ENCODE measurements around the gene BLOC1S2.
"Not testable (repeated sequence)": the region's sequence is repeated elsewhere in the genome, so short reads cannot be mapped to it uniquely, and the experiment has no call there.

The BLOC1S2 gene

GRCh38 chr10:100291356-100291755 lies 4.9 kb upstream of the BLOC1S2 start:
- DNase-seq (ENCODE audit: low spot score) = no peak

GRCh38 chr10:100289641-100290040 lies 3.2 kb upstream of the BLOC1S2 start:
- no peak for DNase-seq (ENCODE audit: low spot score)

- DNase-seq (ENCODE audit: low spot score) = no peak
These were observed 1.7 kb upstream of the BLOC1S2 start for GRCh38 chr10:100288196-100288595.

DNA sequence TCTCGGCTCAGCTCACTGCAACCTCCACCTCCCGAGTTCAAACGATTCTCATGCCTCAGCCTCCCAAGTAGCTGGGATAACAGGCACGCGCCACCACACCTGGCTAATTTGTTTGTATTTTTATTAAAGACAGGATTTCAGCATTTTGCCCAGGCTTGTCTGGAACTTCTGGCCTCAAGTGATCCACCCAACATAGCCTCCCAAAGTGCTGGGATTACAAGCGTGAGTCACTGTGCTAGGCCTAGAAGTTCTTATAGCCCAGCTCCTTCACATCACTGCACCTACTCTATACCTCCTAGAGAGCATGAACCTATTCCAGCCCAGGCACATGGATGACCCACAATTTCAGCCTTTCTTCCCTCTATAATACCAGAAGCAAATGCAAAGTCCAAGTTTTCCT lies 1.3 kb upstream of the BLOC1S2 start:
- DNase-seq (ENCODE audit: low spot score) = no peak

DNA sequence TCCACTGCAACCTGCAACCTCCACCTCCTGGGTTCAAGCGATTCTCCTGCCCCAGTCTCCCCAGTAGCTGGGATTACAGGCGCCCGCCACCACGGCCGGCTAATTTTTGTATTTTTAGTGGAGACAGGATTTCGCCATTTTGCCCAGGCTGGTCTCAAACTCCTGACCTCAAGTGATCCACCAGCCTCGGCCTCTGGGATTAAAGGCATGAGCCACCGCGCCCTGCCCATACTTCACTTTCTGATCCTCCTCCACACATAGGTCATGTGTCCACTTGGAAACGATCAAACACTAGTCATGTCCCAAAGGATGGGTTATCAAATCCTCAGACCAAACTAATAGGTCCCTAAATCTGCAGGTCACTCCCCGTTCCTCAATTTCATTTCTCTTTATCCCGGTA lies 1.2 kb downstream of the BLOC1S2 start:
- not testable (repeated sequence) for DNase-seq (ENCODE audit: low spot score)

DNA sequence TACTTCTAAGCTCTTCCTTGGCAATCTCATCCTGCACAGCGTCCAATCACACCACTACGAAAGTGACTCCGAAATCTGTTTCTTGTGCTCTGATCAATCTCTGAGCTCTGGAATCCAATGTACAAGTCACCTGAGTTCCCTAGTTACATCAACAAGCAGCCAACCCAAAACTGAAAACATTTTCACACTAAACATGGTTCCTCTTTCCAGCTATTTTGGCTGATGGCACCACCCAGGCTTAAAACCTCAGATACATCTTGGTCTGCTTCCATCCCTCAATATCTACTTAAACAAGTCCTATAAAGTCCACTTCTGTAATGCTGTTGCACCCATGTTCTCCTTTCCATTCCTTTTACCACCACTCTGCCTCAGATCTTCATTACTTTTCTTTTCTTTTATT lies 3.6 kb downstream of the BLOC1S2 start:
- DNase-seq (ENCODE audit: low spot score) = no peak

DNA sequence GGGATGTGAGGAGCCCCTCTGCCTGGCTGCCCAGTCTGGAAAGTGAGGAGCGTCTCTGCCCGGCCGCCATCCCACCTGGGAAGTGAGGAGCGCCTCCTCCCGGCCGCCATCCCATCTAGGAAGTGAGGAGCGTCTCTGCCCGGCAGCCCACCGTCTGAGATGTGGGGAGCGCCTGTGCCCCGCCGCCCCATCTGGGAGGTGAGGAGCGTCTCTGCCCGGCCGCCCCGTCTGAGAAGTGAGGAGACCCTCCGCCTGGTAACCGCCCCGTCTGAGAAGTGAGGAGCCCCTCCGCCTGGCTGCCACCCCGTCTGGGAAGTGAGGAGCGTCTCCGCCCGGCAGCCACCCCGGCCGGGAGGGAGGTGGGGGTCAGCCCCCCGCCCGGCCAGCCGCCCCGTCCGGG lies 9.5 kb downstream of the BLOC1S2 start:
- DNase-seq (ENCODE audit: low spot score) = not testable (repeated sequence)

- DNase-seq (ENCODE audit: low spot score) = peak; percentile 89
These were observed 19.0 kb downstream of the BLOC1S2 start, which contains the start of gene CWF19L1 for GRCh38 chr10:100267239-100268104. Gene CWF19L1, minus strand, starts transcription at chr10:100267638. Its CDS starts 45 bp downstream, at chr10:100267593.

DNA sequence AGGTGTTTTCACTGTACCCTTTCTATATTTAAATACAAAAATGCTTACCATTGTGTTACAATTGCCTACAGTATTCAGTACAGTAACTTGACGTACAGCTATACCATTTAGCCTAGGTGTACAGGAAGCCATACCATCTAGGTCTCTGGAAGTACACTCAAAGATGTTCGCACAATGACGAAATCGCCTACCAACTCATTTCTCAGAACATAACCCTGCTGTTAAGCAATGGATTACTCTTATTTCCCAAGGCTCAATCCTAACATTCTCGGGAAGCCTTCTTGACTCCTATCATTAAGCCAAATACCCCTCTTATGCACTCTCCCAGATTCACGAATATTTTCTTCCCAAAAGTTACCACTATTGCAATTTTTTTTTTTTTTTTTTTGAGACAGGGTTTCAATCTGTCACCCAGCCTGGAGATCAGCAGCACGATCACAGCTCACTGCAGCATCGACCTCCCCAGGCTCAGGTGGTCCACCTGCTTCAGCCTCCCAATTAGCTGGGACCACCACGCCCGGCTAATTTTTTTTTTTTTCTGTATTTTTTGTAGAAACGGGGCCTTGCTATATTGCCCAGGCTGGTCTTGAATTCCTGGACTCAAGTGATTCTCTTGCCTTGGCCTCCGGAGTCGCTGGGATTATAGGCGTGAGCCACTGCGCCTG lies 20.5 kb downstream of the BLOC1S2 start:
- DNase-seq (ENCODE audit: low spot score) = no peak

DNA sequence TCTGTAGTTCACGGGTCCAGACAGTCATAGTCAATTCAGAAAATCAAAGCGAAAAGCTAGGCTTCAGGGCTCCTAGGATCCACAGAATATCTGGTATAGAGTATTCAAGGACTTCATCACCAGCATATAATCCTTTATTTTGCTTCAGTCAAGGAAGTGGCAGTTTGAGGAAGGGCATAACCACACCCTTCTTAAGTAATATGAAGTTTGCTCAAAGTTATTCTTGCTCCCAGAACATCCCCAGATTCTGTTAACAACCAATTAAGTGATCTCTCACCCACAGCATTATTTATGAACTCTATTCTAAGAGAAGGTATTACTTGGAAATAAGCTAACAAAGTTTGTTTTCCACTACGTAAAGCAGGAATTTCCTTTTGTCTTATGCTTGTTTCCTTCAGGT lies 32.3 kb downstream of the BLOC1S2 start:
- DNase-seq (ENCODE audit: low spot score) = no peak

DNA sequence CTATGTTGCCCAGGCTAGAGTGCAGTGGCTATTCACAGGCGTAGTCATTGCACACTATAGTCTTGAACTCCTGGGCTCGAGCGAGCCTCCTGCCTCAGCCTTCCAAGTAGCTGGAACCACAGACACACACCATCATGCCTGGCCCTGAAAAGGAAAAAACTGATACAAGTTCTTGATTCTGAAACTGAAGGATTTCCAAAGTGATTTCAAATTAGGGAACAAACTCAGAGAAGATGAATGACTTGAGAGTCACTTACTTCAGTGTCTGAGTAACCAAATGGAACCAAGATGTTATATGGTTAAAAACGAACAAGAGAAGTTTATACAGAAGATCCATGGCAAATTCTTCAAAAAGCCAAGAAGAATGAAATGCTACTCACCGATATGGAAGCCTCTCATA lies 33.4 kb downstream of the BLOC1S2 start:
- no peak for DNase-seq (ENCODE audit: low spot score)

- no peak for DNase-seq (ENCODE audit: low spot score)
These were observed 37.7 kb downstream of the BLOC1S2 start for GRCh38 chr10:100248820-100249219.

DNA sequence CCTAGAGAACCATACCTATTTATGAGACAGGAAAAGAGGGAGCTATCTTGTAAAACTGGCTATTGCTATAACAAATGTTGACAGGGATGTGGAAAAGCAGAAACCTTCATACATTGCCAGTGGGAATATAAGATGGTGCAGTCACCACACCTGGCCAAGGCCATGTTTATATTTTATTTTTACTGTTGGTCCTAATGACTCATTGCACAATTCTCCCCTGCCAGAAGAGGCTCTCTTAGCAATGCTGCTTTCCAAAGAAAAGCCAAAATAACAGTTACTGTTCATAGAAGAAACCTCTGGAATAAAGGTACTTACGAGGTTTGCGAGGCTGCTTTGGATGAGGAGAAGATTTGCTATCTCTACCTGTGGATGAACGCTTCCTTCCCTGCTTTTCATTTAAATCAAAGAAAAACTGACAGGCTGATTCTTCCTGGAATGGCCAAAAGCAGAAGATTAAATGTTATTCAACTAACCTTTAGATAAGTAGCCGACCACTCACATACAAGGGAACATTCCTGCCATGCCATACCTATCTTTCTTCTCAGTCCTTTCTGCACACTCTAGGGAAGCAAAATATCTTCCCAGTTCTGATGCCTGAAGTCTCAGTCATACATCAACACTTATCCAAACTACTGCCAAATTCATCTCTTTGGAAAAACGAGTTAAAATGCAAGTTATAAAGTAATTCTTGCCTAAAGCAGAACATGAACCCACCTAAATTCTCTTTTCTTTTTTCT lies 40.8 kb downstream of the BLOC1S2 start:
- DNase-seq (ENCODE audit: low spot score) = no peak

- DNase-seq (ENCODE audit: low spot score) = no peak
These were observed 46.6 kb downstream of the BLOC1S2 start for GRCh38 chr10:100239851-100240250.

DNA sequence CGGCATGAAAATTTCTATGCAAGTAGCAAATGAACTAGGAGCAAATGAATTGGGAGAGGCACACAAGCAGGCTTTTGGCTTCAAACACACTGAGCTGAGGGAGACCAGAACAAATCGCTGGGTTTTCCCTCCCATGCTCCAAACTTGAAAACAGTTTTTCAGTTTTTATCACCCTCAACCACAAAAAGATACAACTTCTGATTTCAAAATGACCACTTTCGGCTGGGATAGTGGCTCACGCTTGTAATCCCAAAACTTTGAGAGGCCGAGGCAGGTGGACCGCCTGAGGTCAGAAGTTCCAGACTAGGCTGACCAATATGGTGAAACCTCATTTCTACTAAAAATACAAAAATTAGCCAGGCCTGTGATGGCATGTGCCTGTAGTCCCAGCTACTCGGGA lies 48.1 kb downstream of the BLOC1S2 start:
- DNase-seq (ENCODE audit: low spot score) = no peak

GRCh38 chr10:100232101-100232500 lies 54.4 kb downstream of the BLOC1S2 start:
- DNase-seq (ENCODE audit: low spot score) = no peak

- DNase-seq (ENCODE audit: low spot score) = no peak
These were observed 56.6 kb downstream of the BLOC1S2 start for GRCh38 chr10:100229819-100230422.

DNA sequence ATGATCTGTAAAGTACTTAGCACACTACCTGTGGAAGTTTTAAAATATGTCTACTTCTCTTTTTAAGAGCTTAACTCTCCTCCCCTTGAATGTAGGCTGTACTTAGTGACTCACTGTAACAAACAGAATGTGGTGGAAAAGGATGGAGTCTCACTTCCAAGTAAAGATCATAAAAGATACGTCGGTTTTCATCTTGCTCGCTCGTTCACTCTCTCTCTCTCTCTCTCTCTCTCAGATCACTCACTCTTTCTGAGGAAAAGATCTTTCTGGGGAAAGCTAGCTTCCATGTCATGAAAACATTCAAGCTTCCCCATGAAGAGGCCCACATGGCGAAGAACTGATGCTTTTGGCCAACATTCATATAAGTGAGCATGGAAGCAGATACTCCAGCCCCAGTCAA lies 62.6 kb downstream of the BLOC1S2 start:
- no peak for DNase-seq (ENCODE audit: low spot score)

All from AG08395 (cell line).